ENCODE data around the gene SLC44A1.

DNA sequence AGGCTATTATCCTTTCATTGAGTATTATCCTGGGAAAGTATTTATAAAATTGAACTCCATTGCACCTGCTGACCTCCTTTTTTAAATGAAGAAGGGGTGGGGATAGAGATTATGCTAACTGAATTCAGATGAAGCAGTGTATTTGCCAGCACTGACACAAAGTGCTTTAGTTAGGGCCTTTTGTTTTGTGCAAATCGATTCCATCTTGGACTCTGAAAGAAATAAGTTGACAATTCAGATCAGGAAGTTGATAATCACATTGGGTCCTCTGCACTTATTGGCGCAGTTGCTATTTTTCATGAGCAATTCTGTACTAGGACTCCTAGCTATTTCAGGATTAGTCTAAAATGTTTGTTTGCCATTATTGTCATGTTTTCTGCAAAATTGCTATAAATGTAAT is 101.8 kb downstream of the SLC44A1 start:
- TF ChIP-seq, protein P1, sequence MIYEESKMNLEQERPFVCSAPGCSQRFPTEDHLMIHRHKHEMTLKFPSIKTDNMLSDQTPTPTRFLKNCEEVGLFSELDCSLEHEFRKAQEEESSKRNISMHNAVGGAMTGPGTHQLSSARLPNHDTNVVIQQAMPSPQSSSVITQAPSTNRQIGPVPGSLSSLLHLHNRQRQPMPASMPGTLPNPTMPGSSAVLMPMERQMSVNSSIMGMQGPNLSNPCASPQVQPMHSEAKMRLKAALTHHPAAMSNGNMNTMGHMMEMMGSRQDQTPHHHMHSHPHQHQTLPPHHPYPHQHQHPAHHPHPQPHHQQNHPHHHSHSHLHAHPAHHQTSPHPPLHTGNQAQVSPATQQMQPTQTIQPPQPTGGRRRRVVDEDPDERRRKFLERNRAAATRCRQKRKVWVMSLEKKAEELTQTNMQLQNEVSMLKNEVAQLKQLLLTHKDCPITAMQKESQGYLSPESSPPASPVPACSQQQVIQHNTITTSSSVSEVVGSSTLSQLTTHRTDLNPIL (CRISPR knock-in tag; IDR thresholded peaks at IDR 0.05; ENCODE audit: low read depth), result no peak
- TF ChIP-seq ZFP3 (CRISPR knock-in tag; IDR thresholded peaks at IDR 0.05) (no peak), CSDC2 (CRISPR knock-in tag; IDR thresholded peaks at IDR 0.05) (no peak)

Measured in SK-N-SH treated with all-trans-retinoic acid at 6 μM for 48 hours (cell line).